K562 (cell line): ENCODE data around the gene ITSN1. TPM values are rescaled to one million over a fixed set of nuclear protein-coding genes. Genes with fewer than 3 reads are reported as not detected.

Experiments used
- ATAC-seq: fragments of 200-7000 bp; cut with Tn5 transposase; 3 replicates; pipeline ENCODE4 v1.9.1; 2020; ENCODE audit warnings: moderate library complexity
- BruUV-seq: library from RNA; stranded (reverse); fragments of 400-500 nt; replicated peaks from 2 replicates; lab custom pipeline; 2021; lab: Mats Ljungman, UMichigan
- CTCF ChIA-PET: fragments of 300-600 bp; formaldehyde crosslinking; extraction: SDS; loops from one replicate; lab custom pipeline; 2021; ENCODE audit warnings: low intra/inter-chr PET ratio; lab: Yijun Ruan, JAX
- POLR2A ChIA-PET: fragments of 300-600, 350-650 bp; sonication (Branson Sonifier 250); formaldehyde crosslinking; extraction: SDS; loops from one replicate; lab custom pipeline; 2021; ENCODE audit warnings: antibody characterized with exemption, inconsistent platforms; lab: Yijun Ruan, JAX
- DNase-seq, 4 experiments: peaks; one replicate each; pipeline versions ENCODE4 v3.0.0 to v3.0.0-alpha.2; 2011 to 2018; ENCODE audit warnings: low spot score in 3 of 4, mixed read lengths in 3 of 4; ENCODE audit errors: extremely low read depth in 1 of 4
- FAIRE-seq: peaks from 2 replicates; lab custom pipeline; 2011; peaks lifted over from hg19 to GRCh38; lab: Jason Lieb, UNC
- H2AFZ ChIP-seq: 2 replicates; pipeline ENCODE4 v1.6.0; 2011; ENCODE audit warnings: low read depth, low read length, control low read depth, inconsistent platforms
- H3K27ac ChIP-seq: fragments of 200-600 bp; 3 replicates; pipeline ENCODE4 v1.8.0; 2011; ENCODE audit warnings: low read depth, mild to moderate bottlenecking, control low read depth, inconsistent platforms, low read length, moderate library complexity, mixed read lengths; ENCODE audit errors: extremely low read depth
- H3K27me3 ChIP-seq, 2 experiments: fragments of 300-600 bp in 1 of 2; 2 replicates in 1 of 2; 3 replicates in 1 of 2; pipeline versions ENCODE4 v1.6.0 to v1.8.0; 2011; ENCODE audit warnings: inconsistent platforms in 2 of 2, low read length in 2 of 2, mild to moderate bottlenecking in 1 of 2, mixed read lengths in 1 of 2, moderate library complexity in 1 of 2; ENCODE audit not compliant: control insufficient read depth in 2 of 2, insufficient read depth in 2 of 2
- H3K36me3 ChIP-seq: fragments of 300-600 bp; 3 replicates; pipeline ENCODE4 v1.8.0; 2011; ENCODE audit warnings: mild to moderate bottlenecking, low read length, inconsistent platforms; ENCODE audit not compliant: control insufficient read depth, insufficient read depth
- H3K4me1 ChIP-seq, 2 experiments: fragments of 200-600 bp in 1 of 2; replicated peaks in 1 of 2; 2 replicates in 1 of 2; 3 replicates in 1 of 2; pipeline versions ENCODE4 v1.5.1 to v1.8.0; 2011; ENCODE audit warnings: inconsistent platforms in 2 of 2, low read length in 2 of 2, mild to moderate bottlenecking in 1 of 2, mixed read lengths in 1 of 2, moderate library complexity in 1 of 2; ENCODE audit not compliant: control insufficient read depth in 2 of 2, insufficient read depth in 2 of 2
- H3K4me2 ChIP-seq: 2 replicates; pipeline ENCODE4 v1.6.1; 2011; ENCODE audit warnings: low read length, control low read depth, inconsistent platforms, mixed read lengths; ENCODE audit not compliant: insufficient read depth
- H3K4me3 ChIP-seq: fragments of 200-600 bp; sonication (generic), shearing (Covaris generic); 2 replicates; pipeline ENCODE4 v1.5.1; 2016; ENCODE audit warnings: control low read depth, inconsistent platforms
- H3K79me2 ChIP-seq: fragments of 200-600 bp; 3 replicates; pipeline ENCODE4 v1.8.0; 2011; ENCODE audit warnings: low read length, inconsistent platforms; ENCODE audit not compliant: control insufficient read depth, insufficient read depth
- H3K9ac ChIP-seq, 2 experiments: 2 replicates each; pipeline versions ENCODE4 v1.6.0 to v1.6.1; 2011; ENCODE audit warnings: low read depth in 2 of 2, low read length in 2 of 2, control low read depth in 1 of 2, inconsistent platforms in 1 of 2, mild to moderate bottlenecking in 1 of 2, mixed read lengths in 1 of 2; ENCODE audit not compliant: insufficient read depth in 1 of 2
- H3K9me1 ChIP-seq: one replicate; pipeline ENCODE4 v1.6.0; 2011; ENCODE audit warnings: inconsistent platforms, mild to moderate bottlenecking, low read length, moderate library complexity; ENCODE audit not compliant: control insufficient read depth, insufficient read depth
- H3K9me3 ChIP-seq: replicated peaks from 2 replicates; pipeline ENCODE4 v1.5.1; 2011; ENCODE audit warnings: low read depth, low read length, inconsistent platforms; ENCODE audit not compliant: control insufficient read depth, insufficient read depth
- H4K20me1 ChIP-seq: replicated peaks from 2 replicates; pipeline ENCODE4 v1.6.1; 2011; ENCODE audit warnings: low read length, inconsistent platforms, mixed read lengths; ENCODE audit not compliant: control insufficient read depth, insufficient read depth
- ATF3 ChIP-seq, 2 experiments: fragments of 450-650 bp in 1 of 2; sonication (generic) in 1 of 2; formaldehyde crosslinking in 1 of 2; IDR thresholded peaks in 1 of 2; conservative IDR thresholded peaks in 1 of 2; 2 replicates each; pipeline versions ENCODE4 v1.6.1 to v1.8.1; 2016 to 2023; ENCODE audit warnings: mild to moderate bottlenecking in 2 of 2, moderate library complexity in 2 of 2, inconsistent platforms in 1 of 2, missing genetic modification reagents in 1 of 2
- CBX5 ChIP-seq: IDR thresholded peaks from 2 replicates; pipeline ENCODE4 v1.6.1; 2014; ENCODE audit warnings: low read depth, borderline replicate concordance
- DACH1 ChIP-seq: fragments of 450-650 bp; IDR thresholded peaks from 2 replicates; pipeline ENCODE4 v1.6.1; 2018; ENCODE audit not compliant: partially characterized antibody
- EP400 ChIP-seq: fragments of 450-650 bp; IDR thresholded peaks from 2 replicates; pipeline ENCODE4 v1.6.1; 2017; ENCODE audit warnings: antibody characterized with exemption, mild to moderate bottlenecking, moderate library complexity
- EWSR1 ChIP-seq: fragments of 450-650 bp; IDR thresholded peaks from 2 replicates; pipeline ENCODE4 v1.6.1; 2018; ENCODE audit warnings: borderline replicate concordance, mild to moderate bottlenecking, low read depth, moderate library complexity; ENCODE audit not compliant: partially characterized antibody
- KDM5B ChIP-seq: fragments of 200-600 bp; sonication (generic); IDR thresholded peaks from 2 replicates; pipeline ENCODE4 v1.6.1; 2012; ENCODE audit warnings: low read depth, mild to moderate bottlenecking, moderate library complexity, low read length, control low read depth, inconsistent platforms; ENCODE audit not compliant: insufficient replicate concordance
- MYNN ChIP-seq, 2 experiments: sonication (generic); formaldehyde crosslinking in 1 of 2; IDR thresholded peaks; 2 replicates each; pipeline versions ENCODE4 v1.5.0 to v1.6.1; 2016 to 2020; ENCODE audit warnings: antibody characterized with exemption in 1 of 2, missing genetic modification reagents in 1 of 2
- NFE2 ChIP-seq: IDR thresholded peaks from 2 replicates; pipeline ENCODE4 v1.6.1; 2014; ENCODE audit warnings: antibody characterized with exemption, low read depth
- NUFIP1 ChIP-seq: fragments of 450-650 bp; IDR thresholded peaks from 2 replicates; pipeline ENCODE4 v1.6.1; 2018; ENCODE audit not compliant: partially characterized antibody
- TSHZ1 ChIP-seq: fragments of 250-450 bp; sonication (Bioruptor Pico); IDR thresholded peaks from 2 replicates; pipeline ENCODE4 v1.4.0; 2020; ENCODE audit warnings: mild to moderate bottlenecking, moderate library complexity
- ZNF384 ChIP-seq: IDR thresholded peaks from 2 replicates; pipeline ENCODE4 v1.6.1; 2012; ENCODE audit warnings: low read depth, low read length, improper control_type of control experiment
- WGBS: fragments of 100-300 bp; shearing (Covaris generic); methylation state at CpG from one replicate; pipeline ENCODE4 v1.1.6; 2016; ENCODE audit warnings: low coverage, mixed read lengths; ENCODE audit not compliant: insufficient coverage; ENCODE audit errors: missing lambda C conversion rate; 5-methylcytosine and 5-hydroxymethylcytosine counted together
- in situ Hi-C: fragments of 300-500 bp; cut with MboI; formaldehyde crosslinking; loops from 4 replicates; pipeline ENCODE4 v1.15.0; 2018; ENCODE audit warnings: inconsistent platforms, mixed read lengths
- intact Hi-C: fragments of 100-400 bp; cut with micrococcal nuclease; formaldehyde crosslinking; loops from 2 replicates; pipeline ENCODE4 v1.14.2; 2022
- polyA plus RNA-seq, 8 experiments: library from polyadenylated mRNA; depleted of rRNA in 4 of 8; stranded (reverse) in 5 of 8; unstranded in 3 of 8; fragments of >200 nt; fragmentation: Nextera tagmentation in 2 of 8; fragmentation: Illumina TruSeq in 1 of 8; extraction: Ambion mirVana in 2 of 8; extraction: Trizol in 1 of 8; gene quantifications; 2 replicates each; pipeline versions ENCODE4 v1.2.1 to v1.2.3, GENCODE V29; 2011 to 2014; ENCODE audit warnings: inconsistent platforms in 1 of 8, missing spikeins in 1 of 8
- total RNA-seq, 7 experiments: library from RNA; depleted of rRNA in 6 of 7; stranded (reverse); fragments of >200 nt in 6 of 7; fragmentation: Illumina TruSeq in 2 of 7; extraction: Trizol in 2 of 7; gene quantifications; 2 replicates each; pipeline versions ENCODE4 v1.2.1 to v1.2.3, GENCODE V29; 2011 to 2021; ENCODE audit warnings: low replicate concordance in 1 of 7
- TF ChIP-seq, protein P1 (sequence below): sonication (generic); formaldehyde crosslinking; IDR thresholded peaks from 2 replicates; pipeline ENCODE4 v1.4.0; 2020; ENCODE audit warnings: mild to moderate bottlenecking, missing genetic modification reagents
- TF ChIP-seq, protein P2 (sequence below): fragments of 450-650 bp; formaldehyde crosslinking; IDR thresholded peaks from 2 replicates; pipeline ENCODE4 v1.4.0; 2022; ENCODE audit warnings: missing genetic modification characterization

Gene ITSN1
- total and polyA plus RNA-seq, 9 of the 15 experiments (the other 6 are each of a cell fraction or from before 2014, with no cell fraction given), result 1.1 to 12.6 (median 4.8) TPM

DNA sequence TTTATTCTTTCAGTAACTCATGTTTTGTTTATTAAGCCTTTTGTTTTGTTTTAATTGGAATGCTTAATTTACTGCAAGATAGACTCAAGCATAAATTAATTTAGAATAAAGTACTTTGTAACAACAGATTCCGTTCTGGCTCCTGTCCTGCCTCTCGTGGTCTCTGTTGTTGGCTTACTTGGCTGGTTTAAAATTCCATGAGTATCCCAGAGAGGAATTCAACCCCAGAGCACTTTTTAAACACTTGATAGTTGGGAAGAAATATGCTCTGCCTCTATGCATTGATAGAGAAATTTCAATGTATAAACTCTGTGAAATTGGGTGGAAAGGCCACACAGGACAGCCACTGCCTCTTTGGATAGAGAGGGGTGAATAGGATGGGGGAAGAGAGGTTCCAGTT, 183.6 kb downstream of the ITSN1 start (continued):
- TF ChIP-seq NUFIP1, result no peak

DNA sequence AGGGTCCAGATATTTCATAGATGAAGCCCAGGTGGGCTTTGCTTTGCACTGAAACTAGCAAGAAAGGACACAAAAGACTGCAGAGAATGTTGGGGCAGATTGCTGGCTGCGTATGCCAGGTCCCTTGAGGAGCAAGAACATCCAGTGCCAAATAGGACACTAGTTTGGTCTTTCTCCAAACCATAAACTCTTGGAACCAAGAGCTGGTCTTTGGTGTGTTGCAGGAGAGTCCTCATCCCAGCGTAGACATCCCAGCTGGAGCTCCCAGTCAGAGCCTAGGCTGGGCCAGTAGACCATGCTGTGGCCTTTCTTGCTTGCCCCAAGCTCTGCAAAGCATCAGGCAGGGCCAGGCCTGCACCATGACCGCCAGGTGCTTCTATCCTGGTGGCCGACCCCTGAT, 185.8 kb downstream of the ITSN1 start:
- DNase-seq (no peak), FAIRE-seq (no peak), ATAC-seq (peak; percentile 21; the same call in 1 of the 3 replicates)
- intact Hi-C loops, result no loop called here
- Histone ChIP-seq H3K9me3 (no peaks in the 10 kb centered on the region), H3K79me2 (no peaks in the 10 kb centered on the region), H4K20me1 (no peaks in the 10 kb centered on the region), H3K9ac (no peak overlapping the region), H3K36me3 (no peaks in the 10 kb centered on the region), H2AFZ (no peak overlapping the region), H3K4me2 (no peak overlapping the region), H3K27ac (no peak overlapping the region), H3K27me3 (peaks cover 12 to 37% of the 10 kb centered on the region in 2 experiments; a peak in 4 of 5 replicates), H3K4me1 (no peaks in the 10 kb centered on the region), H3K4me3 (no peak overlapping the region), H3K9me1 (no peaks in the 10 kb centered on the region)
- in situ Hi-C loops, result no loop called here
- BruUV-seq, result no TSS peak
- ChIA-PET CTCF (no interaction called here), POLR2A (no interaction called here)
- WGBS, result 17% methylated on average over 4 of the region's 4 CpGs
- TF ChIP-seq ATF3 (IDR thresholded peaks at IDR 0.05) (no peak), ATF3 (CRISPR knock-in tag; conservative IDR thresholded peaks at IDR 0.05) (no peak), MYNN (IDR thresholded peaks at IDR 0.05) (no peak), MYNN (CRISPR knock-in tag; IDR thresholded peaks at IDR 0.05) (no peak), NFE2 (no peak), EWSR1 (no peak), EP400 (no peak), KDM5B (no peak), CBX5 (no peak), ZNF384 (no peak), TSHZ1 (no peak), DACH1 (no peak)
- TF ChIP-seq, protein P1, sequence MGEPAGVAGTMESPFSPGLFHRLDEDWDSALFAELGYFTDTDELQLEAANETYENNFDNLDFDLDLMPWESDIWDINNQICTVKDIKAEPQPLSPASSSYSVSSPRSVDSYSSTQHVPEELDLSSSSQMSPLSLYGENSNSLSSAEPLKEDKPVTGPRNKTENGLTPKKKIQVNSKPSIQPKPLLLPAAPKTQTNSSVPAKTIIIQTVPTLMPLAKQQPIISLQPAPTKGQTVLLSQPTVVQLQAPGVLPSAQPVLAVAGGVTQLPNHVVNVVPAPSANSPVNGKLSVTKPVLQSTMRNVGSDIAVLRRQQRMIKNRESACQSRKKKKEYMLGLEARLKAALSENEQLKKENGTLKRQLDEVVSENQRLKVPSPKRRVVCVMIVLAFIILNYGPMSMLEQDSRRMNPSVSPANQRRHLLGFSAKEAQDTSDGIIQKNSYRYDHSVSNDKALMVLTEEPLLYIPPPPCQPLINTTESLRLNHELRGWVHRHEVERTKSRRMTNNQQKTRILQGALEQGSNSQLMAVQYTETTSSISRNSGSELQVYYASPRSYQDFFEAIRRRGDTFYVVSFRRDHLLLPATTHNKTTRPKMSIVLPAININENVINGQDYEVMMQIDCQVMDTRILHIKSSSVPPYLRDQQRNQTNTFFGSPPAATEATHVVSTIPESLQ (CRISPR knock-in tag), result no peak
- TF ChIP-seq, protein P2, sequence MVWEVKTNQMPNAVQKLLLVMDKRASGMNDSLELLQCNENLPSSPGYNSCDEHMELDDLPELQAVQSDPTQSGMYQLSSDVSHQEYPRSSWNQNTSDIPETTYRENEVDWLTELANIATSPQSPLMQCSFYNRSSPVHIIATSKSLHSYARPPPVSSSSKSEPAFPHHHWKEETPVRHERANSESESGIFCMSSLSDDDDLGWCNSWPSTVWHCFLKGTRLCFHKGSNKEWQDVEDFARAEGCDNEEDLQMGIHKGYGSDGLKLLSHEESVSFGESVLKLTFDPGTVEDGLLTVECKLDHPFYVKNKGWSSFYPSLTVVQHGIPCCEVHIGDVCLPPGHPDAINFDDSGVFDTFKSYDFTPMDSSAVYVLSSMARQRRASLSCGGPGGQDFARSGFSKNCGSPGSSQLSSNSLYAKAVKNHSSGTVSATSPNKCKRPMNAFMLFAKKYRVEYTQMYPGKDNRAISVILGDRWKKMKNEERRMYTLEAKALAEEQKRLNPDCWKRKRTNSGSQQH (CRISPR knock-in tag), result no peak
